Mesothelial cell of epicardium (in vitro differentiated cells): ENCODE measurements around the gene AHI1. TPM values are rescaled to one million over a fixed set of nuclear protein-coding genes. Genes with fewer than 3 reads are reported as not detected.

ENCODE experiments used
- DNase-seq, 2 experiments: peaks; one replicate each; pipeline ENCODE4 v3.0.0; 2021; ENCODE audit warnings: low spot score in 2 of 2; ENCODE audit not compliant: unreplicated experiment in 2 of 2
- H3K27ac Mint-ChIP-seq: 2 replicates; pipeline ENCODE4 v1.8.0; 2021; ENCODE audit warnings: mixed read lengths
- H3K27me3 Mint-ChIP-seq: 2 replicates; pipeline ENCODE4 v1.8.0; 2021; ENCODE audit warnings: low read depth, mixed read lengths
- H3K36me3 Mint-ChIP-seq: 2 replicates; pipeline ENCODE4 v1.8.0; 2021; ENCODE audit warnings: mixed read lengths
- H3K4me1 Mint-ChIP-seq: 2 replicates; pipeline ENCODE4 v1.8.0; 2021; ENCODE audit warnings: mixed read lengths
- H3K4me3 Mint-ChIP-seq: 2 replicates; pipeline ENCODE4 v1.8.0; 2021; ENCODE audit warnings: mild to moderate bottlenecking, moderate library complexity, mixed read lengths
- H3K9me3 Mint-ChIP-seq: 2 replicates; pipeline ENCODE4 v1.8.0; 2021; ENCODE audit warnings: mixed read lengths
- total RNA-seq: library from RNA; stranded (reverse); gene quantifications from 3 replicates; pipeline ENCODE4 v1.2.1, GENCODE V29; 2021
- TF ChIP-seq, protein P1 (sequence below): fragments of 200-600 bp; sonication (generic); IDR thresholded peaks from one replicate; pipeline ENCODE4 v1.5.0; 2021; ENCODE audit warnings: antibody characterized with exemption; ENCODE audit not compliant: unreplicated experiment

Gene AHI1
- total RNA-seq, 1 donor from 2014 or later = 41.6 TPM

DNA sequence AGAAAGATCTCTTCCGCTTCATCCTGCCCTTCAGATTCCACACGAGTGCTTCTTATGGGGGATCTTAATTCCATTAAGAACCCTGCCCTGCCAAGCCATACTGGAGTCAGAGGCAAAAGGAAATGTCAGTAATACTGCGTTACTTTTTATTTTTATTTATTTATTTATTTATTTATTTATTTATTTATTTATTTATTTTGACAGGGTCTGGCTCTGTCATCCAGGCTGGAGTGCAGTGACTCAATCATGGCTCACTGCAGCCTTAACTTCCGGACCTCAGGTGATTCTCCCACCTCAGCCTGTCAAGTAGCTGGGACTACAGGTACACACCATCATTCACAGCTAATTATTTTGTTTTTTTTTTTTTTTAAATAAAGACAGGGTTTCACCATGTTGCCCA lies 236.9 kb downstream of the AHI1 start:
- Mint-ChIP-seq H3K27me3 (peaks cover 10% of the 10 kb centered on the region), H3K4me3 (no peak overlapping the region), H3K4me1 (no peaks in the 10 kb centered on the region), H3K36me3 (no peaks in the 10 kb centered on the region), H3K9me3 (peaks cover 2% of the 10 kb centered on the region), H3K27ac (no peak overlapping the region)
- no peak for DNase-seq
- TF ChIP-seq, protein P1, sequence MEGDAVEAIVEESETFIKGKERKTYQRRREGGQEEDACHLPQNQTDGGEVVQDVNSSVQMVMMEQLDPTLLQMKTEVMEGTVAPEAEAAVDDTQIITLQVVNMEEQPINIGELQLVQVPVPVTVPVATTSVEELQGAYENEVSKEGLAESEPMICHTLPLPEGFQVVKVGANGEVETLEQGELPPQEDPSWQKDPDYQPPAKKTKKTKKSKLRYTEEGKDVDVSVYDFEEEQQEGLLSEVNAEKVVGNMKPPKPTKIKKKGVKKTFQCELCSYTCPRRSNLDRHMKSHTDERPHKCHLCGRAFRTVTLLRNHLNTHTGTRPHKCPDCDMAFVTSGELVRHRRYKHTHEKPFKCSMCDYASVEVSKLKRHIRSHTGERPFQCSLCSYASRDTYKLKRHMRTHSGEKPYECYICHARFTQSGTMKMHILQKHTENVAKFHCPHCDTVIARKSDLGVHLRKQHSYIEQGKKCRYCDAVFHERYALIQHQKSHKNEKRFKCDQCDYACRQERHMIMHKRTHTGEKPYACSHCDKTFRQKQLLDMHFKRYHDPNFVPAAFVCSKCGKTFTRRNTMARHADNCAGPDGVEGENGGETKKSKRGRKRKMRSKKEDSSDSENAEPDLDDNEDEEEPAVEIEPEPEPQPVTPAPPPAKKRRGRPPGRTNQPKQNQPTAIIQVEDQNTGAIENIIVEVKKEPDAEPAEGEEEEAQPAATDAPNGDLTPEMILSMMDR = no peak

DNA sequence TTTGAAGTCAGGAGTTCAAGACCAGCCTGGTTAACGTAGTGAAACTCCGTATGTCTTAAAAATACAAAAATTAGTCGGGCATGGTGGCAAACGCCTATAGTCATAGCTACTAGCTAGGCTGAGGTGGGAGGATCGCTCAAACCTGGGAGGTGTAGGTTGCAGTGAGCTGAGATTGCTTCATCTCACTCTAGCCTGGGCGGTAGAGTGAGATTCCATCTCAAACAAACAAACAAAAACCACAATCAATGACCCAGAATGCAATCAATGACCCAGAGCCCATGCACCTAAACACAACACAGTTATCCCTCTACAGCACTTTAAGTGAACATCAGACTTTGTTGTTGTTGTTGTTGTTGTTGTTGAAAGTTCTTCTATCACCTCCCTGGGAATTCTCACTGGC lies 238.6 kb downstream of the AHI1 start:
- no peaks in the 10 kb centered on the region for H3K36me3 Mint-ChIP-seq
- no peak for DNase-seq
- no peak overlapping the region for H3K27ac Mint-ChIP-seq
- peaks cover 12% of the 10 kb centered on the region for H3K27me3 Mint-ChIP-seq
- TF ChIP-seq, protein P1 = no peak
- no peaks in the 10 kb centered on the region for H3K9me3 Mint-ChIP-seq
- no peaks in the 10 kb centered on the region for H3K4me1 Mint-ChIP-seq
- H3K4me3 Mint-ChIP-seq = no peak overlapping the region

DNA sequence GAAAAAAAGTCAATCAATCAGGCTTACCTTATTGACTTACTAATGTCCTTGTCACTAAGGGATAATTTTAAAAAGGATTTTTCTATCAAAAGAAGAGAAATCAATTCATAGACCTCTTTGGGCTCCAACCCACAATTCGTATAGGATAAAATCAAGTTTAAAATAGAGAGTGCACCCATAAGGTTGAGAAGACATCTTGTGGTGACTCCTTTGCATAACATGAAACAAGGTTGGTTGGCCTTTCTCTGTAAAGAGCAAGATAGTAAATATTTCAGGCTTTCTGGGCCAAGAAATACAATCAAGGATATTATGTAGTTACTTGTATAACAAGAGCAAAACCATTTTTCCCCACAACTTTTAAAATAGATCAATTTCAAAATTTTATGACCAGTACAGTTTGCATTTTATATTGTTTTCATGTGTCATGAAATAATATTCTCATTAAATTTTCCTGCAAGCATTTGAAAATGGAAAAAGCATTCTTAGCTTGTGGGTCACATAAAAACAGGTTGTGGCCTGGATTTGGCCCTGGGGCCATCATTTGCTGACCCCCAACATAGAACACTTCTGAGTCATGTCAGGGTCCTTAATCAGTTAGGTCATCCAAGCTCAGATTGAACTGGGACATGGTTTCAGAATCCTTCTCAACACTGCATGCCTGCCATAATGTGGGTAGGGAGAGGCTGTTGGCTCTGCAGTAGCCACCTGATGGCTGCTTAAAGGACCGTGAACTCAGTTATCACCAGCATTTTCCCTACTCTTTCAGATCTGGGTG lies 239.7 kb downstream of the AHI1 start:
- DNase-seq = no peak
- Mint-ChIP-seq H3K27me3 (peaks cover 19% of the 10 kb centered on the region), H3K36me3 (no peaks in the 10 kb centered on the region)

DNA sequence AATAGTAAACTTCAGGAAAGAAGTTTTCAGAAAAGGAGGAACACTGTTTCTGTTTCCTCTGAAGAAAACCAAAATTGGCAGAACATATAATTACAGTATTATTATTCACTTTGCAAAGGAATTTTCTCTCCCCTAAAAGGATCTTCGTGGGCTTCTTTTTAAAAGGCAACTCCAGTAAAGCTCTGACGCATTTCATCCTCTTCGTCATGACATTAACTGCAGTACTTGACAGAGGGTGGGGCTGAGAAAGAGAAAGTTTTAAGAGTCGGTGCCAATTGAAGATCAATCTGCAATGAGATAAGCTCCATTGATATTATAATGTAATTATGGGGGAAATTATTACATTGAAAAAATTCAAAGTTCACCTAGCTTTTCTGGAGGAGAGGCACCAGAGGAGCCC lies 240.7 kb downstream of the AHI1 start:
- TF ChIP-seq, protein P1 = no peak
- DNase-seq = no peak
- Mint-ChIP-seq H3K27ac (no peak overlapping the region), H3K4me1 (no peaks in the 10 kb centered on the region), H3K4me3 (no peak overlapping the region), H3K9me3 (no peaks in the 10 kb centered on the region), H3K27me3 (peaks cover 19% of the 10 kb centered on the region), H3K36me3 (no peaks in the 10 kb centered on the region)

More for the DNA sequence above, 239.7 kb downstream of the AHI1 start:
- Mint-ChIP-seq H3K9me3 (no peaks in the 10 kb centered on the region), H3K4me3 (no peak overlapping the region), H3K27ac (no peak overlapping the region), H3K4me1 (no peaks in the 10 kb centered on the region)
- TF ChIP-seq, protein P1 = no peak

DNA sequence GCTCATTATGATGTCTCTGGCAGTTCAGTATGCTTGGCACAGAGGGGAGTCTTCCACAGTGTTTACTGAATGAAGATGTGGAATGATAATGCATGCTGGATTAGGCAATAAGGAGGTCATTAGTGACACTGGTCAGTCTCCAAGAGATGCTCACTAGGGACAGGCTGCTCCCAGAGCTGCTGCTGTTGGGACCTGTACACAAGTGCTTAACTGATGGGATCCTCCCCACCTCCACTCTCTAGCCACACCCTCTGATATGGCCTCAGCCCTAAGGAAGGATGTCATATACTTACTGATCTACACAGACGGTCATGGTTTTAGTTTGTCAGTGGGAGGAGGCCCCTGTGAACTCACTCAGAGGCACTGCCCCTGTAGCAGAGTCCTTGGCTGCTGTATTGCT lies 243.1 kb downstream of the AHI1 start:
- TF ChIP-seq, protein P1 = no peak
- no peak overlapping the region for H3K27ac Mint-ChIP-seq
- H3K4me3 Mint-ChIP-seq = no peak overlapping the region
- H3K9me3 Mint-ChIP-seq = no peaks in the 10 kb centered on the region
- H3K4me1 Mint-ChIP-seq = no peaks in the 10 kb centered on the region
- H3K36me3 Mint-ChIP-seq = no peaks in the 10 kb centered on the region
- peaks cover 16% of the 10 kb centered on the region for H3K27me3 Mint-ChIP-seq
- DNase-seq = no peak
